HG02852 (cell line): ENCODE data around the gene ITIH3.

Experiments
- ATAC-seq: cut with Tn5 transposase; IDR thresholded peaks from one replicate; pipeline ENCODE4 v1.9.1; 2021; ENCODE audit warnings: mild to moderate bottlenecking, moderate library complexity; ENCODE audit not compliant: unreplicated experiment

Gene ITIH3

GRCh38 chr3:52792961-52793695 is 1.5 kb upstream of the ITIH3 start:
- ATAC-seq, result no peak

DNA sequence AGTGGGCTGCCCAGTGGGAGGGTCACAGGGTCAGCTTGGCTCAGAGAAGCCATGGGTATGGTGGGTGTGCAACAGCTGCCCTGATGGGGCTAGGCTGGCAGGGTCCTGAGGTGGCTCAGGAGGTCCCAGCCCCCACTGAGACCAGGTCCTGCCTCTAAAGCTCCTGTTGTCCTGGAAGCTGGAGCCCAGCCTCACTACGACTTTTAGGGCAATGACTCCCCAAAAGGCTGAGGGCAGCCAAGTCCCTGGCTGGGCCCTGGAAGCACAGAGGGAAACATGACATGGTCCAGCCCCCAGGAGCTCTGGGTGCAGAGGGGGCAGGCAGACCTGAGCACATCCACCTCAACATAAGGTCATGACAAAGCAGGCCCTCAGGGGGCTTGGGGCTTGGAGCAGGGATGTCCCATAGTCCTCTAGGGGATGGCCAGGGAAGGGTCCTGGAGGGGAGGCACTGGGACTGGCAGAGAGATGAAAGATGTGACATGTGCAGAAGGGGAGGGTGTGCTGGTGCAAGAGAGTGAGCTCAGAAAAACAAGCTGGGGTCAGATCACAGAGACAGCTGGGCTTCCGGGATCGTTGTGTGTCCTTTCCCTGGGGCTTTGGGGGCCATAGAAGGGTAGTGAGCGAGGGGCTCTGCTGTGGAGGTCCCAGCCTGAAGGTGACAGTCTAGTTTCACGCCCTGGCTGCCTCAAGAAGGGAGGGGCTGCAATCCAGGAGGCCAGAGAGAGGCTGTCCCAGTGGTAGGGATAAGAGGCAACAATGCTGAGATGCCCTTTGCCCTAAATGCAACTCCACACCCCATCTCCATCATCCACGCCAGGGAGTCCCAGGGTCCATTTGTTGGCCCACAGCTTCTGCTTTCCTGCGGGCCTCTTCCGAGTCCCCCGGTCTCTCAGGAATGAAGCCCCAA is 639 bp upstream of the ITIH3 start:
- ATAC-seq, result no peak

DNA sequence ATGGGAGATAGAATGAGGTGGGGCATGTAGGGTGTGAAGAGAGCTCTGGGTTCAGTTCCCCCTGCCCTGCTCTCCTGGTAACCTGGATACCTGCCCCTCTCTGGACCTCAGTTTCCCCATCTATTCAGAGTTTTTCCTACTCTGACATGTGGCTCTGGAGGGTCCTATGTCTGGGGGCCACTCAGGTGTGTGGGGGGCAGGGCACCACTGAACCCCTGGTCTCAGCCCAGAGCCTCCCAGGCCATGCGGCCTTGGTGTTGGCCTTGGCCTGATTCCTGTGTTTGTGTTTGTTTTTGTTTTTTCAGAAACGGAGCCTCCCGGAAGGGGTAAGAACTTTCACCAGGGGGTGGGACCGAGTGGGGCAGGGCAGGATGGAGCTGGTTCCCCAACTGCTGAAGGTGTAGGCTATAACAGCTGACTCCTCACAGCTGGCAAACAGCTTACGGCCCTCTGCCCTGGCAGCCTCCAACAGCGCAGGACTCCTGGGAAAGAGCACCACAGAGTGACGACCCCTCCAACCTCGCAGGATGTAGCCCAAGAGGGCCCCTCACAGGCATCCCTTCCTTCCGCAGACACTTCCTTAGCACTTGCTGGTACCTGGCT is 803 bp downstream of the ITIH3 start:
- ATAC-seq, result no peak

DNA sequence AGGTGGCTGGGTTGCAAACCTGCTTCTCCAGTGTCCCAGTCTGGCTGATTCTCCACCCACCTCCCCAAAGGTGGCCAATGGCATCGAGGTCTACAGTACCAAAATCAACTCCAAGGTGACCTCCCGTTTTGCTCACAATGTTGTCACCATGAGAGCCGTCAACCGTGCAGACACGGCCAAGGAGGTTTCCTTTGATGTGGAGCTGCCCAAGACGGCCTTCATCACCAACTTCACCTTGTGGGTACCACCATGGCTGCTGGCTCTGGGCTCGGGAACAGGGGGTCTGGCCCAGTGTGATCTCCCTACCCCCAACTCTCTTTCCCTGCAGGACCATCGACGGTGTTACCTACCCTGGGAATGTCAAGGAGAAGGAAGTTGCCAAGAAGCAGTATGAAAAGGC is 1.8 kb downstream of the ITIH3 start:
- ATAC-seq, result no peak

DNA sequence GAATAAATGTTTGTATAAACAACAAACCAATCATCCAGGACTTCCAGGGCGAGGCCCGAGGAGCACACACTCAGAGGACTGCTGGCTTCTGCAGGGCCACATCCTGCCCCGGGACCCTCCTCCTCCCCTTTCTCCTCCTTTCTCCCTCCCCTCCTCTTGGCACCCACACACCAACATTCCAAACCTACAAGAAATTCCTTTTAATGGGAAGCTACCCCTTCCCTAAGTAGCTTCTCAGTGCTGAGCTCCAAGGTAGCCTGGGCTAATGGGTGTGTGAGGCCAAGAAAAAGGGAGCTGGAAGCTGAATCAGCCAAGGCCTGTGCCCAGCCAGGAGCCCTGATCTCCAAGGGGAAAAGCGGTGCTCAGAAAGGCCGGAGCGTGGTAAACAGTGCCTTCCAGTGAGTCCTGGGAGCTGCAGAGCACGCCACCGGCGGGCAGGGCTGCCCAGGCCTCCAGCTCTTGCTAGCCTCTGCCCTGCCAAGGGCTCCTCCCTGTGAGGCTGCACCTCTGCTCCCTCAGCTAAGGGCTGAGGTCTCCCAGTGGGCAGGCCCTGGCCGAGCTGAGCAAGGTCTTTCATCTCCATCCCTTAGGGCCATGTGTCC is 3.9 kb downstream of the ITIH3 start:
- no peak for ATAC-seq

- ATAC-seq, result no peak
These were observed 4.4 kb downstream of the ITIH3 start for GRCh38 chr3:52798978-52799476.

DNA sequence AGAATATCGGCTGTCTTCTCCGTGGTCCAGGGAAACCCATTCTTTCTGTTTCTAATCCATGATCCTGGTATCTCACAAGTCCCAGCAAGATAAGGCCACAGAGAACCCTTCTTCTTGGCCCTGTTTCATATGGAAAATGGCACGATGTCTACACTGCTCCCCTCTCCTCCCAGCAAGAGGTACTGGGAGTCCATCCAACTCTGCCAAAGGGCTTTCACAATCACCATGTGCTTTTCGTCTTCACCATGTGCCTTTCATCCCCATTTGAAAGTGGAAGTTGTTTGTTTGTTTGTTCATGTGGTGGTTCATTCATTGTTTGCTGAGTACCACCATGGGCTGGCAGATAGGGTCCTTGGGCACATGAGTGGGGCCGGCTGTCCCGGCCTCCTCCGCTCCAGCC is 5.5 kb downstream of the ITIH3 start:
- no peak for ATAC-seq

- ATAC-seq, result no peak
These were observed 7.2 kb downstream of the ITIH3 start for GRCh38 chr3:52801839-52802238.

DNA sequence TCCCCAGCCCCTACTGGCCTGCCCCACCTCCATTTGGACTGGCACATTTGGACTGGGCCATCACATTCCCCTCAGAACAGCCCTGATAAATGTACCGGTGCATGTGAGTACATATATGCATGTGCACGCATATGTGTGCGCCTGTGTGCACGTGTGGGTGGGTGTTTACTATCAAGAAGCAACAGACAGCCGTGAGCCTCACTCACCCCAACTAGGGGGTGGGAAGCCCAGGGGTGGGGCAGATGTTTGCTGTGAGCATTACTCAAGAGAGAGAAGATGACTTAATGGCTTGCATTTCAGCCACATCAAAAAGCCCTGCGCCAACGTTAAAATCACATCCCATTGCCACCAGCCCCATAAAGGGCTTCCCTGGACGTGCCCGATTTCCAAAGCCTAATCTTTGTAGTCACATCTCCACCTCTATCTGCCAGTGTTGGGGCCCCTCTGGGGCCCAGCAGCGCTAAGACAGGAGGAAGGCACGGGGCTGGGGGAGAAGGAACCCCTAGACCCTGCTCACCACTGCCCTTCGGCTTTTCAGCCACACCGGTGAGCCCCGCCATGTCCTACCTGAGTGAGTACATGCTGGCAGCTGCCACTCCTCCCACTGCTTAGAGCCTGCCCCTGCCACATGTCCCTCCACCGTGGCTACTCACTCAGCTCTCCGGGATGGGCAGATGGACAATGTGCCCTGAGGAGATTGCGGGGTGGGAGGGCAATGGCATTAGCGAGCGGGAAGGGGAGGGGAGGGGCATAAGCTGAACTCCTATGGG is 10.9 kb downstream of the ITIH3 start:
- no peak for ATAC-seq

GRCh38 chr3:52809149-52809548 is 14.6 kb downstream of the ITIH3 start:
- ATAC-seq, result no peak

DNA sequence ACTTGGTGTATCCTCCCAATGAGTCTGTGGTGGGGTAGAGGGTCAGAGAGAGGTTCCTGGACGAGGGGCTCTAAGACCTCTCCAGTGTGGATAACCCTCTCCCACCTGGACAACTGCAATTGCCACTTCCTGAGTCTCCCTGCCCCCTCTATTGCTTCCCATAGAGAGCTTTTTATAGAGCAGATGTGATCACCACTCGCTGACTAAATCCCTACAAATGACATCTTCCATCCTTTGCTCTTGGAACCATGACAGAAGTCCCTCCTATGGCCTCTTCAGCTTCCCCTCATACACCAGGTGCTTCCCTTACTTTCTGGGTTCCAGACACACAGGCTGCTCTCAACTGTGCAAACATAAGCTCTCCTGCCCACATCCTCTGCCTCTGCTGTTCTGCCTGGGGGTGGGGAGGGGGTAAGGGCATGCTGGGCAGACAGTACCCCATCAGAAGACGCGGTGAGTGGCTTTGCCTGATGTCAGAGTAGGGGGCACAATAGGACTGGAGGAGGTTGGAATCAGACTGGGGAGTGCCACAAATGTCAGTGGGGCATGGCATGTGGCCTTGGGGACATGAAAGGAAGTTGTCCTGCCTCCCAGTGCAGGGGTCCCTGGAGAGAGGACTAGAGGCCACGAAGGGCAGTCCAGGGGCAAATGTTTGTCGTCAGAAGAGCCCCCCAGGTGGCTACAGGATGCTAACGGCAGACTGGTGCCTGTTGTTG is 15.2 kb downstream of the ITIH3 start:
- no peak for ATAC-seq

DNA sequence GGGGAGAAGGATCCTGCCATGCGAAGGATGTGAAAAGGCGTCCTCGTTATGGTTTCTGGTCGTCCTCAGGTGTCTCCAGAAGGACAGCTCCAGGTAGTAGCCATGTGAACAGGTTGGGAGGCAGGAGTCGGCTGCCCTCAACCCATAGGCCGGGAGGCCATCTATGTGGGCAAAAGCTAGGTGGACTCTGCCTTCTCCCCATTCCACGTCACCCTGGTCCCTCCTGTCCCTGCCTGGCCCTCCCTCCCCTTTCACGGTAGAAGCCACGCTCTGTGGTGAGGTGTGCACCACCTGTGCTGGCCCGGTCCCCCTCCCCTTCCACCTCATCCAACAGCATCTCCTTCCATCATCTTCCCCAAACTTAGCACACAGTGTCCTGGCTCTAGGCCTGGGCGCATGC is 16.3 kb downstream of the ITIH3 start:
- no peak for ATAC-seq

DNA sequence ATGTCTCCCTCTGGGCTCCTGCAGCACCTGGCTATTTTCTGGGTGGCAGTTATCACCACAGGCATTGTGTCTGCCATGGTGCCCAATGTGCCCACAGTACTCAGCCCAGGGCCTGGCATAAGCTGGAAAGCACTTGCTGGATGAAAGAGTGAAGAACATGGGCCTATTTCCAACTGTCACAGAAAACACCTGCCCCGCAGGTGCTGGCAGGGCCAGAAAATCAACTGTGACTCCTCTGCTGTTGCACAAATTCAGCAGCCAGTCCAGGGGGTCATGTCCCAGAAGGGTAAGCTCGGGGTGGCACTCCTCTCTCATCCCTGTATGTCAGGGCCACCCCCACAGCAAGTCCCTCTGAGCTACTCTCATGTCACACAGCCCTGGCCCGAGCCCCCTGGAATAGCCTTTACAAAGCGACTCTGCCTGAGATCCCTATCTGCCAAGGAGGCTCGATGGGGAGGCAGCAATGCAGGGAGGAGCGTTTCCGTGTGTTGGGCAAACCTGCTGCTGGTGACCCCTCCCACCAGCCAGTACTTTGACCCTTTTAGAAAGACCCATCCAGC is 16.9 kb downstream of the ITIH3 start:
- ATAC-seq, result no peak

GRCh38 chr3:52813810-52814209 is 19.2 kb downstream of the ITIH3 start:
- no peak for ATAC-seq

DNA sequence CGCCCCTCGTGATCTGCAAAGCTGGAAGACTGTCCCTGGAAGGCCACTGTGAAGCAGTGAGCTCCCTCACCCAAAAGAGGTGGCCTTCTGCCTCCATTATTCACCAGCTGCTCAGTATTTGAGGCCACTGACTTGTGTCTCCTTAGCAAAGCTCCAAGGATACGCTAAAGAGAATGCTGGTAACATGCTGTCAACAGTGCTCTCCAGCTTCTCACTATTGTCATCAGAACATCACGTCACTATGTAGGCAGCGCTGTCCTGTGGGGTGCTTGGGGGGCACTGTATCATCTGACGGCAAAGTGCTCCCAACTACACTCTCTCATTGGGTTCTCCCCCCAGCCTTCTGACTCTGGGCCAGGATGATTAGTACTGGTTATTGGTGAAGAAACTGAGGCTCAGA is 21.6 kb downstream of the ITIH3 start:
- no peak for ATAC-seq

GRCh38 chr3:52816654-52817053 is 22.1 kb downstream of the ITIH3 start:
- no peak for ATAC-seq

GRCh38 chr3:52817221-52817620 is 22.6 kb downstream of the ITIH3 start:
- ATAC-seq, result no peak

GRCh38 chr3:52817860-52818259 is 23.3 kb downstream of the ITIH3 start:
- no peak for ATAC-seq

DNA sequence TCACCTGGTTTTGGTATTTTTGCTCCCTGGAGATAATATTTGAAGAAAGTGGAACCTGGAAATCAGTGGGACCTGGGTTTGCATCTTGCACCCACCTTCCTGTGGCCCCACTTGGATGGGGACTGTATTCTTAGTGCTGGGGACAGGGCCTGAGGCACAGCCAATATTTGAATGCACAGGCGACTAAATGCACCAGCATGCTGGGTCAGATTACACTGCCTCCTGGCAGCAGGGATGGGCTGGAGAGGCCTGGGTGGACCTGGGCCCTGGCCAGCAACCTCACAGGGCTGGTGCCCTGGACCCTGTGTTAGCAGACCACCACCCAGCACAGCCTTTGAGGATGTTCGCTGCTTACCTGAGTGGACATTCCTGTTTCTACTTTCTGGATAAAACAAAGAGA is 25.3 kb downstream of the ITIH3 start:
- no peak for ATAC-seq

DNA sequence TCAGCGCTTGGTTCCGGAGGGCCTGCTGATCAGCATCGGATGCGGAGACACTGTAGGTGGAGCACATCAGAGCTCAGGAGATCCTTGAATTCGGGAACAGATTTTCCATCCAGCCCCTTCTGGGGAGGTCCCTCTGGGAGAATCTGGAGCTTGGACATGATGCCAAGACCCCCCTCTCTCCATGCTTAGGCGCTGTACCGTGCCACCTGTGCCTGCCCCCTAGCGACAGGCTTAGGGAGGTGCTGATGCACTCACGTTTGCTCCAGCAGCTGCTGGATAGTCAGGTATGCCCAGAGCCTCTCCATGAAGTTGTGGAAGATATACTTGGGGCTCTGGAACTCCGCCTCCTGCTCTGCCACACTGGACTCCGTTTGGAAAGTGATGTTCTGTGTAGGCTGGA is 26.1 kb downstream of the ITIH3 start:
- ATAC-seq, result no peak
